ENCODE data around the gene NAALADL2. TPM values are rescaled to one million over a fixed set of nuclear protein-coding genes. Genes with fewer than 3 reads are reported as not detected.

Gene NAALADL2
- total and polyA plus RNA-seq, 4 donors, result 0.28 to 4.6 (median 3.1) TPM

- Histone ChIP-seq H3K9ac (ENCODE audit: low read depth in 1 of 2, low read length in 2 of 2) (no peak overlapping the region), H3K27ac (ENCODE audit: low read depth in 1 of 2, low read length in 2 of 2) (no peak overlapping the region), H3K4me3 (ENCODE audit: low read depth in 1 of 3, low read length in 3 of 3) (no peak overlapping the region), H3K9me3 (ENCODE audit: control insufficient read depth in 4 of 4, low read length in 3 of 4) (no peaks in the 10 kb centered on the region), H3K4me1 (ENCODE audit: control insufficient read depth in 4 of 4, insufficient read depth in 4 of 4, low read length in 3 of 4) (no peaks in the 10 kb centered on the region), H3K27me3 (ENCODE audit: control insufficient read depth in 4 of 4, insufficient read depth in 4 of 4, low read length in 3 of 4) (no peaks in the 10 kb centered on the region), H3K36me3 (ENCODE audit: control insufficient read depth in 4 of 4, insufficient read depth in 3 of 4, low read depth in 1 of 4, low read length in 3 of 4) (no peaks in the 10 kb centered on the region)
- TF ChIP-seq, protein P1, sequence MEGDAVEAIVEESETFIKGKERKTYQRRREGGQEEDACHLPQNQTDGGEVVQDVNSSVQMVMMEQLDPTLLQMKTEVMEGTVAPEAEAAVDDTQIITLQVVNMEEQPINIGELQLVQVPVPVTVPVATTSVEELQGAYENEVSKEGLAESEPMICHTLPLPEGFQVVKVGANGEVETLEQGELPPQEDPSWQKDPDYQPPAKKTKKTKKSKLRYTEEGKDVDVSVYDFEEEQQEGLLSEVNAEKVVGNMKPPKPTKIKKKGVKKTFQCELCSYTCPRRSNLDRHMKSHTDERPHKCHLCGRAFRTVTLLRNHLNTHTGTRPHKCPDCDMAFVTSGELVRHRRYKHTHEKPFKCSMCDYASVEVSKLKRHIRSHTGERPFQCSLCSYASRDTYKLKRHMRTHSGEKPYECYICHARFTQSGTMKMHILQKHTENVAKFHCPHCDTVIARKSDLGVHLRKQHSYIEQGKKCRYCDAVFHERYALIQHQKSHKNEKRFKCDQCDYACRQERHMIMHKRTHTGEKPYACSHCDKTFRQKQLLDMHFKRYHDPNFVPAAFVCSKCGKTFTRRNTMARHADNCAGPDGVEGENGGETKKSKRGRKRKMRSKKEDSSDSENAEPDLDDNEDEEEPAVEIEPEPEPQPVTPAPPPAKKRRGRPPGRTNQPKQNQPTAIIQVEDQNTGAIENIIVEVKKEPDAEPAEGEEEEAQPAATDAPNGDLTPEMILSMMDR (IDR thresholded peaks at IDR 0.05; ENCODE audit: low read depth, low read length, missing input control), result no peak
- no peak for TF ChIP-seq MAX (IDR thresholded peaks at IDR 0.05)
- TF ChIP-seq JUND (IDR thresholded peaks at IDR 0.05), result no peak
- no peak for TF ChIP-seq NR2F2 (IDR thresholded peaks at IDR 0.05)
- no peak for TF ChIP-seq HNF4G (IDR thresholded peaks at IDR 0.05)
- no peak for TF ChIP-seq HNF4A (conservative IDR thresholded peaks at IDR 0.05)
- no peak for TF ChIP-seq GABPA (IDR thresholded peaks at IDR 0.05 in 1 of 2, conservative IDR thresholded peaks at IDR 0.05 in 1 of 2)
- no peak for TF ChIP-seq RAD21 (IDR thresholded peaks at IDR 0.05)
- TF ChIP-seq, protein P2, sequence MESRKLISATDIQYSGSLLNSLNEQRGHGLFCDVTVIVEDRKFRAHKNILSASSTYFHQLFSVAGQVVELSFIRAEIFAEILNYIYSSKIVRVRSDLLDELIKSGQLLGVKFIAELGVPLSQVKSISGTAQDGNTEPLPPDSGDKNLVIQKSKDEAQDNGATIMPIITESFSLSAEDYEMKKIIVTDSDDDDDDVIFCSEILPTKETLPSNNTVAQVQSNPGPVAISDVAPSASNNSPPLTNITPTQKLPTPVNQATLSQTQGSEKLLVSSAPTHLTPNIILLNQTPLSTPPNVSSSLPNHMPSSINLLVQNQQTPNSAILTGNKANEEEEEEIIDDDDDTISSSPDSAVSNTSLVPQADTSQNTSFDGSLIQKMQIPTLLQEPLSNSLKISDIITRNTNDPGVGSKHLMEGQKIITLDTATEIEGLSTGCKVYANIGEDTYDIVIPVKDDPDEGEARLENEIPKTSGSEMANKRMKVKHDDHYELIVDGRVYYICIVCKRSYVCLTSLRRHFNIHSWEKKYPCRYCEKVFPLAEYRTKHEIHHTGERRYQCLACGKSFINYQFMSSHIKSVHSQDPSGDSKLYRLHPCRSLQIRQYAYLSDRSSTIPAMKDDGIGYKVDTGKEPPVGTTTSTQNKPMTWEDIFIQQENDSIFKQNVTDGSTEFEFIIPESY (IDR thresholded peaks at IDR 0.05), result no peak
- no peak for TF ChIP-seq TAF1 (conservative IDR thresholded peaks at IDR 0.05)
- TF ChIP-seq ATF3 (IDR thresholded peaks at IDR 0.05), result no peak
- no peak for TF ChIP-seq FOXA2 (IDR thresholded peaks at IDR 0.05)
- TF ChIP-seq, protein P3, sequence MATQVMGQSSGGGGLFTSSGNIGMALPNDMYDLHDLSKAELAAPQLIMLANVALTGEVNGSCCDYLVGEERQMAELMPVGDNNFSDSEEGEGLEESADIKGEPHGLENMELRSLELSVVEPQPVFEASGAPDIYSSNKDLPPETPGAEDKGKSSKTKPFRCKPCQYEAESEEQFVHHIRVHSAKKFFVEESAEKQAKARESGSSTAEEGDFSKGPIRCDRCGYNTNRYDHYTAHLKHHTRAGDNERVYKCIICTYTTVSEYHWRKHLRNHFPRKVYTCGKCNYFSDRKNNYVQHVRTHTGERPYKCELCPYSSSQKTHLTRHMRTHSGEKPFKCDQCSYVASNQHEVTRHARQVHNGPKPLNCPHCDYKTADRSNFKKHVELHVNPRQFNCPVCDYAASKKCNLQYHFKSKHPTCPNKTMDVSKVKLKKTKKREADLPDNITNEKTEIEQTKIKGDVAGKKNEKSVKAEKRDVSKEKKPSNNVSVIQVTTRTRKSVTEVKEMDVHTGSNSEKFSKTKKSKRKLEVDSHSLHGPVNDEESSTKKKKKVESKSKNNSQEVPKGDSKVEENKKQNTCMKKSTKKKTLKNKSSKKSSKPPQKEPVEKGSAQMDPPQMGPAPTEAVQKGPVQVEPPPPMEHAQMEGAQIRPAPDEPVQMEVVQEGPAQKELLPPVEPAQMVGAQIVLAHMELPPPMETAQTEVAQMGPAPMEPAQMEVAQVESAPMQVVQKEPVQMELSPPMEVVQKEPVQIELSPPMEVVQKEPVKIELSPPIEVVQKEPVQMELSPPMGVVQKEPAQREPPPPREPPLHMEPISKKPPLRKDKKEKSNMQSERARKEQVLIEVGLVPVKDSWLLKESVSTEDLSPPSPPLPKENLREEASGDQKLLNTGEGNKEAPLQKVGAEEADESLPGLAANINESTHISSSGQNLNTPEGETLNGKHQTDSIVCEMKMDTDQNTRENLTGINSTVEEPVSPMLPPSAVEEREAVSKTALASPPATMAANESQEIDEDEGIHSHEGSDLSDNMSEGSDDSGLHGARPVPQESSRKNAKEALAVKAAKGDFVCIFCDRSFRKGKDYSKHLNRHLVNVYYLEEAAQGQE (IDR thresholded peaks at IDR 0.05), result no peak
- no peak for TF ChIP-seq YY1 (IDR thresholded peaks at IDR 0.05)
- no peak for TF ChIP-seq SP1 (IDR thresholded peaks at IDR 0.05)
- TF ChIP-seq FOXA1 (IDR thresholded peaks at IDR 0.05), result no peak
- 73% methylated on average over 4 of the region's 4 CpGs for WGBS
- no peak for DNase-seq (ENCODE audit: low spot score)
Measured at GRCh38 chr3:175150812-175151401, 291.8 kb downstream of the NAALADL2 start.

DNA sequence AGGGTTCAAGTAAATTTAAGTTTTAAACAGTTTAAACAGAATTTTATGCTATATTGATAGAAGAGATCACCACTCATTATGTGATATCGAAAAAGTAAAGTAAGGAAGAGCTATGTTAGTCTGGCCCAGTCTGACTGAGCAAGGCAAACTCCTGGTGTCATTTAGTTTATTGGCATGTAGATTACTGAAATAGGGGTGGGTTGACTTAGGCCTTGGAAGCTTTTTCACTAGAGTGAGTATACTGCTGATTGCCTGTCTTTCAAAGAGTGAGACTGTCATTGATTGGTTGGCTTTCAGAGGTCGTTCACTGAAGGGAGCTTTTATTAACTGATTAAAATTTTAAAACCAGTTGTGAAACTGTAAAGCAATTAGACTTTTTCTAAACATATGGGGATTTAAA, 294.5 kb downstream of the NAALADL2 start:
- Histone ChIP-seq H3K4me1 (ENCODE audit: control insufficient read depth in 4 of 4, insufficient read depth in 4 of 4, low read length in 3 of 4) (no peaks in the 10 kb centered on the region), H3K27ac (ENCODE audit: low read depth in 1 of 2, low read length in 2 of 2) (no peak overlapping the region), H3K9ac (ENCODE audit: low read depth in 1 of 2, low read length in 2 of 2) (no peak overlapping the region), H3K4me3 (ENCODE audit: low read depth in 1 of 3, low read length in 3 of 3) (no peak overlapping the region), H3K27me3 (ENCODE audit: control insufficient read depth in 4 of 4, insufficient read depth in 4 of 4, low read length in 3 of 4) (no peaks in the 10 kb centered on the region), H3K36me3 (ENCODE audit: control insufficient read depth in 4 of 4, insufficient read depth in 3 of 4, low read depth in 1 of 4, low read length in 3 of 4) (no peaks in the 10 kb centered on the region), H3K9me3 (ENCODE audit: control insufficient read depth in 4 of 4, low read length in 3 of 4) (no peaks in the 10 kb centered on the region)
- DNase-seq (ENCODE audit: low spot score), result no peak
- WGBS, result 94% methylated on average over 2 of the region's 2 CpGs
- no peak for TF ChIP-seq RAD21 (IDR thresholded peaks at IDR 0.05)
- TF ChIP-seq, protein P1 (IDR thresholded peaks at IDR 0.05; ENCODE audit: low read depth, low read length, missing input control), result no peak
- no peak for TF ChIP-seq RXRA (IDR thresholded peaks at IDR 0.05)
- TF ChIP-seq HNF4G (IDR thresholded peaks at IDR 0.05), result no peak
- TF ChIP-seq EGR1 (IDR thresholded peaks at IDR 0.05; ENCODE audit: low read depth in 2 of 2), result no peak
- TF ChIP-seq FOXA1 (IDR thresholded peaks at IDR 0.05), result no peak
- TF ChIP-seq GABPA (IDR thresholded peaks at IDR 0.05 in 1 of 2, conservative IDR thresholded peaks at IDR 0.05 in 1 of 2), result no peak
- no peak for TF ChIP-seq YY1 (IDR thresholded peaks at IDR 0.05)

All from liver (tissue), 9 donors.